Progenitor cell of endocrine pancreas (in vitro differentiated cells): ENCODE results near the gene KRT14. TPM values are rescaled to one million over a fixed set of nuclear protein-coding genes. Genes with fewer than 3 reads are reported as not detected.
A peak's percentile ranks its signal among the peaks of the same experiment; 100 is the strongest.

Source experiments
- DNase-seq: peaks from one replicate; pipeline ENCODE4 v3.0.0; 2021; ENCODE audit warnings: low spot score; ENCODE audit not compliant: unreplicated experiment
- H3K27ac Mint-ChIP-seq: 2 replicates; pipeline ENCODE4 v1.8.0; 2021; ENCODE audit warnings: mild to moderate bottlenecking, moderate library complexity, mixed read lengths
- H3K27me3 Mint-ChIP-seq: 2 replicates; pipeline ENCODE4 v1.8.0; 2021; ENCODE audit warnings: mixed read lengths
- H3K36me3 Mint-ChIP-seq: 2 replicates; pipeline ENCODE4 v1.8.0; 2022; ENCODE audit warnings: mixed read lengths; ENCODE audit not compliant: insufficient read depth
- H3K4me1 Mint-ChIP-seq: 2 replicates; pipeline ENCODE4 v1.8.0; 2021; ENCODE audit warnings: low read depth, mixed read lengths
- H3K4me3 Mint-ChIP-seq: 2 replicates; pipeline ENCODE4 v1.8.0; 2021; ENCODE audit warnings: low read depth, mild to moderate bottlenecking, moderate library complexity, mixed read lengths
- H3K9me3 Mint-ChIP-seq: 2 replicates; pipeline ENCODE4 v1.8.0; 2021; ENCODE audit warnings: low read depth, mixed read lengths
- total RNA-seq: library from RNA; stranded (reverse); gene quantifications from 2 replicates; pipeline ENCODE4 v1.2.1, GENCODE V29; 2021
- TF ChIP-seq, protein P1 (sequence below): fragments of 200-600 bp; sonication (generic); IDR thresholded peaks from one replicate; pipeline ENCODE4 v1.5.0; 2021; ENCODE audit warnings: antibody characterized with exemption, mild to moderate bottlenecking; ENCODE audit not compliant: unreplicated experiment

KRT14 gene
- total RNA-seq, 1 donor from 2014 or later = not detected

DNA sequence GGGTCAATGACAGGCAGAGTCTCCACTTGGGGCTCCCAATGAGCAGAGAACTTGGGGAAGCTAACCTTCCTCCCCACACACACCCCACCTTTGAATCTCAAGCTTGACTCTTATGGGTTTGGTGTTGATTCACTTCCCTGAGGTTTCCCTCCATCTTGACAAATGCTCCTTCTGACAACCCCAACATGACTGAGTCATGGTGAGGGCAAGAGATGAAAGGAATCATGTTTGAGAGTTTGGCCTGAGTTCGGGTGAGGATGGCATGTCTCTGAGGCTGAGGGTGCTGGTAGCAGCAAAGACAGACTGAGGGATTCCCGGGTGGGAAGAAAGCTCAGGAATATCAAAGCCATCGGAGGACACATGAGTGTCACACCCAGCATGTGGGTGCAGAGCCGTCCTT is 33.5 kb downstream of the KRT14 start:
- TF ChIP-seq, protein P1, sequence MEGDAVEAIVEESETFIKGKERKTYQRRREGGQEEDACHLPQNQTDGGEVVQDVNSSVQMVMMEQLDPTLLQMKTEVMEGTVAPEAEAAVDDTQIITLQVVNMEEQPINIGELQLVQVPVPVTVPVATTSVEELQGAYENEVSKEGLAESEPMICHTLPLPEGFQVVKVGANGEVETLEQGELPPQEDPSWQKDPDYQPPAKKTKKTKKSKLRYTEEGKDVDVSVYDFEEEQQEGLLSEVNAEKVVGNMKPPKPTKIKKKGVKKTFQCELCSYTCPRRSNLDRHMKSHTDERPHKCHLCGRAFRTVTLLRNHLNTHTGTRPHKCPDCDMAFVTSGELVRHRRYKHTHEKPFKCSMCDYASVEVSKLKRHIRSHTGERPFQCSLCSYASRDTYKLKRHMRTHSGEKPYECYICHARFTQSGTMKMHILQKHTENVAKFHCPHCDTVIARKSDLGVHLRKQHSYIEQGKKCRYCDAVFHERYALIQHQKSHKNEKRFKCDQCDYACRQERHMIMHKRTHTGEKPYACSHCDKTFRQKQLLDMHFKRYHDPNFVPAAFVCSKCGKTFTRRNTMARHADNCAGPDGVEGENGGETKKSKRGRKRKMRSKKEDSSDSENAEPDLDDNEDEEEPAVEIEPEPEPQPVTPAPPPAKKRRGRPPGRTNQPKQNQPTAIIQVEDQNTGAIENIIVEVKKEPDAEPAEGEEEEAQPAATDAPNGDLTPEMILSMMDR = no peak
- no peaks in the 10 kb centered on the region for H3K9me3 Mint-ChIP-seq
- no peak for DNase-seq
- H3K27me3 Mint-ChIP-seq = peaks cover 33% of the 10 kb centered on the region
- peaks cover 18% of the 10 kb centered on the region for H3K4me1 Mint-ChIP-seq
- no peaks in the 10 kb centered on the region for H3K36me3 Mint-ChIP-seq
- H3K27ac Mint-ChIP-seq = no peak overlapping the region
- no peak overlapping the region for H3K4me3 Mint-ChIP-seq

DNA sequence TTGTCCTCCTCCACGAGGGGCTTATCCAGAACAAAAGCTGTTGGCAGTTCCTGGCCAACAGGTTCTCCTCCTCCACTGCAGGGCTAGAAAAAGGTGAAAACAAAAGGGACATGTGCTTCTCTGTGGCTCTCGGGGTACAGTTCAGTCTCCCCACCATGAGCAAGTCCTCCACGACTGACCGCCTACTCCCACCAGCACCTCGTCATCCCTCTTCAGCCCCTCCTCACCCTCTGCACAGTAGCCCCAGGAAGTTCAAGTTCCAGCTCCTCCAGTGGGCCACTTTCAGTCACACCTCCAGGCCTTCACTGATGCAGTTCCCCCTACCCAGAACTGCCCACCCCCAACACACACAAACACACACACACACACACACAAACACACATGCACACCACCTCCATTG is 34.2 kb downstream of the KRT14 start:
- no peak for DNase-seq
- H3K27ac Mint-ChIP-seq = no peak overlapping the region
- peaks cover 27% of the 10 kb centered on the region for H3K27me3 Mint-ChIP-seq
- H3K36me3 Mint-ChIP-seq = no peaks in the 10 kb centered on the region
- H3K4me1 Mint-ChIP-seq = peaks cover 21% of the 10 kb centered on the region
- H3K4me3 Mint-ChIP-seq = no peak overlapping the region
- TF ChIP-seq, protein P1 = no peak
- H3K9me3 Mint-ChIP-seq = no peaks in the 10 kb centered on the region

DNA sequence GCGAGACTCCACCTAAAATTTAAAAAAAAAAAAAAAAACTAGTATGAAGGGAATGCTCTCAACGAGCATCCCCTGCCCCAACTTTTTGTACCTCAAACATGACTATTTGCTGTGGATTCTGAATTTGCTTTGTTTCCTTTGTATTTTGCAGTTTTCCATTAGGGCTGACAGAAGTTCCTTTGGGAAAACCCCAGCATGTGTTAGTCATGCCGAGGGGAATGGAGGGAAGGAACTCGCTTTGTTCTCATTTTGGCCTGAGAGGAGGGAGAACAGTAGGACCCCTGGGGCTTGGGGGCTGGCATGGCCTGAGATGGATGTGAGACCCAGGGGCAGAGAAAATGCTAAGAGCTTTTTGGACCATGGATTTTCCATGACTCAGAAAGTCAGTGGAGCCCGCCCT is 35.3 kb downstream of the KRT14 start:
- H3K4me3 Mint-ChIP-seq = no peak overlapping the region
- no peak overlapping the region for H3K27ac Mint-ChIP-seq
- no peaks in the 10 kb centered on the region for H3K36me3 Mint-ChIP-seq
- no peak for DNase-seq
- TF ChIP-seq, protein P1 = no peak
- peaks cover 23% of the 10 kb centered on the region for H3K27me3 Mint-ChIP-seq
- H3K9me3 Mint-ChIP-seq = no peaks in the 10 kb centered on the region
- peaks cover 23% of the 10 kb centered on the region for H3K4me1 Mint-ChIP-seq

DNA sequence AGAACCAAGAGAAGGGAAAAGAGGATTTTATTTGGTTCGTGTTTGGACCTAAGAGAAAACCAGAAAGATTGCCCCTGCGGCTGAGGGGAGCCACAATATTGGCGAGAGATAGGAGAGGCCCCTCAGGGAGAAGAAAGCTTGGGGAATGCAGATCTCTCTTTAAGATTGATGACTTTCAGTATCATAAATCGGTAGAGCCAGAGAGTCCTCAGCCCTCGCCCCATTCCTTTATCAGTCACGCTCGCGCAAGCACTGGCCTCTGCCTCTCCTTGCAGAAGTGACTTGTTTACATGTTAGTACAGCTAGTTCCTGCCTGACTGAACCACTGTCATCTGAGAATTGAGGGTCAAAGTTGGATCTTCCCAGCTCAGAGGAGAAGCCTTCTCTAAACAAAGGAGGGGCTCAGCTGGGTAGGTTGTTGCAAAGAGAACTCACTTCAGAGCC is 37.1 kb downstream of the KRT14 start:
- H3K27ac Mint-ChIP-seq = peak overlapping the region; percentile 94
- H3K27me3 Mint-ChIP-seq = peaks cover 18% of the 10 kb centered on the region
- TF ChIP-seq, protein P1 = no peak
- no peak for DNase-seq
- H3K4me3 Mint-ChIP-seq = no peak overlapping the region
- no peaks in the 10 kb centered on the region for H3K36me3 Mint-ChIP-seq
- H3K4me1 Mint-ChIP-seq = peaks cover 30% of the 10 kb centered on the region
- no peaks in the 10 kb centered on the region for H3K9me3 Mint-ChIP-seq

DNA sequence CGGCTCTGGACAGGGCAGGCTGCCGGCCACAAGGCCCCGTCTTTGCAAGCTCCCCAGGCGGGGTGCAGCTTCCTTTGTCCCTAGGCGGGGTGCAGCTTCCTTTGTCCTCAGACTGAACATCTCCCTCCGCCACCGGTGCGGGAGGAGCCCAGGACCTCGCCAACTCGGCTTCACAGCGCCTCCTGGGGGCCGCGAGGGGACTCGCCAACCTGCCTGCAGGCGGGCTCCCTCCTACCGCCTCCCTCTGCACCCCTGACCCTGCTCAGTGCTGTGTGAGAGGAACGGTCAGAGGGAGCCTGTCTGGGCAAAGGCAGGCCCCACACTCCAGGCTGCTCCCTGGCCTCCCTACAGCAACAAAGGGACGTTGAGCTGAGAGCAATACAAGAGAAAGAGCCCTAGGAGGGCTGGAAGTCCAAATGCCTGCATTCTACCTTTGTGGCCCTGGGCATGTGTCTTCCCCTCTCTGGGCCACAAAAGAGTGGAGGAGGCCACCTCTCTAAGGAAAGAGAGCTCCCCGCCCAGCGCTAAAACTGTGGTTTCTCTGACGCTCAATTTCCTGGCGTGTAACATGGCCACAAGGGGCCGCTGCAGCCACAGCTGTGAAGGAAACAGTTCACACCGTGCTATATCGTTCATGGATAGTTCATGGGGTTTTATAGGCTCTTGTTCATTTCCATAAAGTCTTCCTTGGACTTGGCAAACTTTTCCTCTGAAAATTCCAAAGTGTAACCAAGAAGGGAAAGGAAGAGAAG is 37.7 kb downstream of the KRT14 start:
- Mint-ChIP-seq H3K27ac (peak overlapping the region; percentile 94), H3K4me3 (peak overlapping the region; percentile 33), H3K27me3 (peaks cover 13% of the 10 kb centered on the region), H3K36me3 (no peaks in the 10 kb centered on the region), H3K9me3 (no peaks in the 10 kb centered on the region), H3K4me1 (peaks cover 35% of the 10 kb centered on the region)
- peak; percentile 85 for DNase-seq
- TF ChIP-seq, protein P1 = peak; percentile 78
